GM23338 (cell line): ENCODE data around the gene ALX3. TPM values are rescaled to one million over a fixed set of nuclear protein-coding genes. Genes with fewer than 3 reads are reported as not detected.

Experiments used
- ATAC-seq: fragments of 200-7000 bp; cut with Tn5 transposase; 3 replicates; pipeline ENCODE4 v1.9.1; 2020
- DNase-seq: peaks from one replicate; pipeline ENCODE4 v3.0.0-alpha.2; 2015; ENCODE audit warnings: low spot score
- H2AFZ ChIP-seq: fragments of 200-600 bp; sonication (generic); 2 replicates; pipeline ENCODE4 v1.8.0; 2016; ENCODE audit warnings: antibody characterized with exemption, mild to moderate bottlenecking, moderate library complexity
- H3F3A ChIP-seq: fragments of 200-600 bp; sonication (generic); replicated peaks from 2 replicates; pipeline ENCODE4 v1.8.0; 2017; ENCODE audit warnings: antibody characterized with exemption, mixed run types, low read depth
- H3K27ac ChIP-seq: fragments of 200-600 bp; sonication (generic); 2 replicates; pipeline ENCODE4 v1.6.1; 2016; ENCODE audit warnings: low read depth
- H3K27me3 ChIP-seq: fragments of 200-600 bp; sonication (generic); 2 replicates; pipeline ENCODE4 v1.8.0; 2016; ENCODE audit warnings: mild to moderate bottlenecking, mixed run types, moderate library complexity; ENCODE audit not compliant: insufficient read depth
- H3K36me3 ChIP-seq: fragments of 200-600 bp; sonication (generic); 2 replicates; pipeline ENCODE4 v1.8.0; 2016; ENCODE audit warnings: mild to moderate bottlenecking; ENCODE audit not compliant: insufficient read depth
- H3K4me1 ChIP-seq: fragments of 200-600 bp; sonication (generic); 2 replicates; pipeline ENCODE4 v1.8.0; 2016; ENCODE audit warnings: mild to moderate bottlenecking, moderate library complexity; ENCODE audit not compliant: insufficient read depth
- H3K4me2 ChIP-seq: fragments of 200-600 bp; sonication (generic); 2 replicates; pipeline ENCODE4 v1.7.1; 2017; ENCODE audit warnings: mixed run types
- H3K4me3 ChIP-seq: fragments of 200-600 bp; sonication (generic); 2 replicates; pipeline ENCODE4 v1.6.1; 2016; ENCODE audit warnings: mixed run types
- H3K79me2 ChIP-seq: fragments of 200-600 bp; sonication (generic); replicated peaks from 2 replicates; pipeline ENCODE4 v1.8.0; 2017; ENCODE audit warnings: mild to moderate bottlenecking; ENCODE audit not compliant: insufficient read depth
- H3K9me2 ChIP-seq: fragments of 200-600 bp; sonication (generic); 2 replicates; pipeline ENCODE4 v1.8.0; 2017; ENCODE audit not compliant: insufficient read depth
- H4K20me1 ChIP-seq: fragments of 200-600 bp; sonication (generic); replicated peaks from 2 replicates; pipeline ENCODE4 v1.8.0; 2017; ENCODE audit warnings: mild to moderate bottlenecking; ENCODE audit not compliant: insufficient read depth
- H3K27ac Mint-ChIP-seq: 2 replicates; pipeline ENCODE4 v1.8.0; 2020; ENCODE audit warnings: inconsistent platforms, mild to moderate bottlenecking, moderate library complexity, mixed read lengths
- H3K27me3 Mint-ChIP-seq: 3 replicates; pipeline ENCODE4 v1.8.0; 2022; ENCODE audit warnings: low read depth, mild to moderate bottlenecking, moderate library complexity, mixed read lengths, inconsistent platforms; ENCODE audit not compliant: insufficient read depth, poor library complexity
- H3K36me3 Mint-ChIP-seq: 3 replicates; pipeline ENCODE4 v1.8.0; 2021; ENCODE audit warnings: low read depth, mild to moderate bottlenecking, inconsistent platforms, moderate library complexity, mixed read lengths
- H3K4me1 Mint-ChIP-seq: 3 replicates; pipeline ENCODE4 v1.8.0; 2020; ENCODE audit warnings: mild to moderate bottlenecking, inconsistent platforms, mixed read lengths
- H3K4me3 Mint-ChIP-seq: 3 replicates; pipeline ENCODE4 v1.8.0; 2021; ENCODE audit warnings: moderate library complexity, mild to moderate bottlenecking, inconsistent platforms, mixed read lengths
- H3K9me3 Mint-ChIP-seq: 3 replicates; pipeline ENCODE4 v1.8.0; 2020; ENCODE audit warnings: moderate library complexity, mild to moderate bottlenecking, inconsistent platforms, mixed read lengths
- CREB1 ChIP-seq: fragments of 250-450 bp; sonication (Bioruptor Pico); IDR thresholded peaks from 2 replicates; pipeline ENCODE4 v1.5.0; 2020; ENCODE audit warnings: low read depth, mild to moderate bottlenecking, moderate library complexity
- EZH2 ChIP-seq: fragments of 200-600 bp; sonication (generic); IDR thresholded peaks from one replicate; pipeline ENCODE4 v1.8.0; 2017; ENCODE audit warnings: antibody characterized with exemption, mild to moderate bottlenecking, low read depth; ENCODE audit not compliant: unreplicated experiment
- EZH2phosphoT487 ChIP-seq: fragments of 200-600 bp; sonication (generic); IDR thresholded peaks from one replicate; pipeline ENCODE4 v1.8.1; 2018; ENCODE audit warnings: antibody characterized with exemption; ENCODE audit not compliant: unreplicated experiment
- NANOG ChIP-seq: IDR thresholded peaks from 2 replicates; pipeline ENCODE4 v1.6.1; 2016; ENCODE audit warnings: antibody characterized with exemption, borderline replicate concordance
- REST ChIP-seq: IDR thresholded peaks from one replicate; pipeline ENCODE4 v1.6.1; 2018; ENCODE audit warnings: antibody characterized with exemption; ENCODE audit not compliant: unreplicated experiment
- STAT1 ChIP-seq: IDR thresholded peaks from one replicate; pipeline ENCODE4 v1.6.1; 2016; ENCODE audit warnings: antibody characterized with exemption; ENCODE audit not compliant: unreplicated experiment
- ZNF114 ChIP-seq: fragments of 250-450 bp; sonication (Bioruptor Pico); IDR thresholded peaks from 2 replicates; pipeline ENCODE4 v1.5.0; 2020; ENCODE audit warnings: mild to moderate bottlenecking, moderate library complexity
- ZNF331 ChIP-seq: fragments of 250-450 bp; sonication (Bioruptor Pico); IDR thresholded peaks from 2 replicates; pipeline ENCODE4 v1.5.0; 2020; ENCODE audit warnings: low read depth, mild to moderate bottlenecking, moderate library complexity
- ZNF462 ChIP-seq: fragments of 250-450 bp; sonication (Bioruptor Pico); IDR thresholded peaks from 2 replicates; pipeline ENCODE4 v1.5.0; 2020; ENCODE audit warnings: mild to moderate bottlenecking, moderate library complexity
- polyA plus RNA-seq: library from polyadenylated mRNA; unstranded; fragments of >200 nt; fragmentation: Nextera tagmentation; extraction: Ambion mirVana; gene quantifications from 2 replicates; pipeline ENCODE4 v1.2.1, GENCODE V29; 2016
- total RNA-seq: library from RNA; depleted of rRNA; stranded (reverse); fragments of >200 nt; shearing (Covaris generic); gene quantifications from 2 replicates; pipeline ENCODE4 v1.2.3, GENCODE V29; 2014

The ALX3 gene
- total and polyA plus RNA-seq, 2 experiments from 2014 or later, result not detected

GRCh38 chr1:110085671-110086070 lies 15.2 kb upstream of the ALX3 start (continued):
- no peak for TF ChIP-seq ZNF462
- TF ChIP-seq CREB1 (CRISPR knock-in tag), result no peak
- TF ChIP-seq NANOG, result no peak
- no peak for TF ChIP-seq ZNF331 (CRISPR knock-in tag)
- TF ChIP-seq STAT1, result no peak
- TF ChIP-seq EZH2phosphoT487, result no peak

GRCh38 chr1:110084227-110085078 lies 14.0 kb upstream of the ALX3 start:
- no peak overlapping the region for H3K27ac Mint-ChIP-seq
- peaks cover 81% of the 10 kb centered on the region for H3K27me3 ChIP-seq
- ATAC-seq (peak; percentile 40), DNase-seq (peak; percentile 60)
- H3K9me2 ChIP-seq, result no peaks in the 10 kb centered on the region
- no peaks in the 10 kb centered on the region for H3K36me3 ChIP-seq
- no peaks in the 10 kb centered on the region for H3K9me3 Mint-ChIP-seq
- H4K20me1 ChIP-seq, result peaks cover 7% of the 10 kb centered on the region; the same call in 1 of the 2 replicates
- TF ChIP-seq ZNF114 (CRISPR knock-in tag), result no peak
- TF ChIP-seq EZH2phosphoT487, result peak; percentile 83
- no peak for TF ChIP-seq REST
- peak; percentile 93 for TF ChIP-seq EZH2
- peak overlapping the region; percentile 52; the same call in 1 of the 2 replicates for H2AFZ ChIP-seq
- H3K4me3 ChIP-seq, result peak overlapping the region; percentile 63
- no peaks in the 10 kb centered on the region for H3K79me2 ChIP-seq
- no peaks in the 10 kb centered on the region for H3F3A ChIP-seq
- H3K4me1 Mint-ChIP-seq, result peaks cover 30% of the 10 kb centered on the region
- H3K27ac ChIP-seq, result no peak overlapping the region
- H3K4me1 ChIP-seq, result peaks cover 21% of the 10 kb centered on the region
- peaks cover 72% of the 10 kb centered on the region for H3K27me3 Mint-ChIP-seq
- no peaks in the 10 kb centered on the region; the same call in 2 of the 3 replicates for H3K36me3 Mint-ChIP-seq
- peak overlapping the region; percentile 74 for H3K4me3 Mint-ChIP-seq
- H3K4me2 ChIP-seq, result peak overlapping the region; percentile 85
